ENCODE results near the gene AURKAIP1. TPM values are rescaled to one million over a fixed set of nuclear protein-coding genes. Genes with fewer than 3 reads are reported as not detected.

AURKAIP1 gene
- total and polyA plus RNA-seq, 2 of the 13 experiments (the other 11 are each of a cell fraction or from before 2014, with no cell fraction given): 69.5 to 175 TPM

- TF ChIP-seq ZNF800 (CRISPR knock-in tag; IDR thresholded peaks at IDR 0.05): no peak
These were observed 23.0 kb upstream of the AURKAIP1 start (continued) for GRCh38 chr1:1397839-1398523.

- CTCF ChIA-PET (ENCODE audit: low intra/inter-chr PET ratio, low total read pairs): no interaction called here
- Histone ChIP-seq H2AFZ (ENCODE audit: low read length) (no peak overlapping the region), H3K4me2 (ENCODE audit: low read depth, low read length) (no peak overlapping the region), H3K27me3 (ENCODE audit: control insufficient read depth in 1 of 2, insufficient read depth in 2 of 2, low read length in 2 of 2) (no peaks in the 10 kb centered on the region), H3K36me3 (replicated peaks in 1 of 2; ENCODE audit: control insufficient read depth in 1 of 2, insufficient read depth in 2 of 2, low read length in 2 of 2) (peaks cover 28 to 67% of the 10 kb centered on the region in 2 experiments), H4K20me1 (ENCODE audit: insufficient read depth, low read length) (peaks cover 3% of the 10 kb centered on the region; the same call in 1 of the 2 replicates), H3K4me1 (ENCODE audit: insufficient read depth, low read length) (peaks cover 17% of the 10 kb centered on the region), H3K27ac (ENCODE audit: extremely low read length, insufficient read depth, low read length) (no peak overlapping the region), H3K79me2 (ENCODE audit: insufficient read depth, low read length) (peaks cover 44% of the 10 kb centered on the region), H3K9me3 (ENCODE audit: low read length) (no peaks in the 10 kb centered on the region), H3K4me3 (replicated peaks in 1 of 3; ENCODE audit: insufficient read depth in 1 of 3, low read depth in 2 of 3, low read length in 3 of 3) (no peak overlapping the region), H3K9ac (ENCODE audit: insufficient read depth, low read depth, low read length) (no peak overlapping the region)
- in situ Hi-C loops (cut with HindIII; ENCODE audit: extremely low pct_ligation_motif_present, low pct_unique_long_range_greater_than_20kb) (no loop called here), intact Hi-C loops (cut with micrococcal nuclease; ENCODE audit: unreplicated experiment) (no loop called here)
- TF ChIP-seq CCDC6 (CRISPR knock-in tag; IDR thresholded peaks at IDR 0.05): no peak
- TF ChIP-seq RBFOX2 (IDR thresholded peaks at IDR 0.05; ENCODE audit: low read depth, low read length): 0 out of 2 replicates have a peak, but pooled peaks have one; percentile 45
- WGBS (ENCODE audit: low lambda C conversion rate): 96% methylated on average over 11 of the region's 11 CpGs
- ATAC-seq (no peak), FAIRE-seq (no peak), DNase-seq (ENCODE audit: low spot score) (no peak)
- POLR2A ChIA-PET: interaction anchor here (0.7 to 2.1 kb wide), 3 partner anchors 8 to 13 kb away, joined by 3 to 4 read pairs (median 3); no protein-coding TSS in a partner anchor
- BruUV-seq (replicated peaks): no TSS peak
These were observed 20.2 kb upstream of the AURKAIP1 start for GRCh38 chr1:1395166-1395565.

GRCh38 chr1:1394116-1394515, 19.1 kb upstream of the AURKAIP1 start:
- ChIA-PET POLR2A (no interaction called here), CTCF (ENCODE audit: low intra/inter-chr PET ratio, low total read pairs) (no interaction called here)
- WGBS (ENCODE audit: low lambda C conversion rate): over 99% methylated on average over 7 of the region's 7 CpGs
- Histone ChIP-seq H3K27ac (ENCODE audit: extremely low read length, insufficient read depth, low read length) (no peak overlapping the region), H3K4me1 (ENCODE audit: insufficient read depth, low read length) (peaks cover 16% of the 10 kb centered on the region), H3K36me3 (replicated peaks in 1 of 2; ENCODE audit: control insufficient read depth in 1 of 2, insufficient read depth in 2 of 2, low read length in 2 of 2) (peaks cover 34 to 78% of the 10 kb centered on the region in 2 experiments), H3K79me2 (ENCODE audit: insufficient read depth, low read length) (peaks cover 36% of the 10 kb centered on the region), H2AFZ (ENCODE audit: low read length) (no peak overlapping the region), H3K27me3 (ENCODE audit: control insufficient read depth in 1 of 2, insufficient read depth in 2 of 2, low read length in 2 of 2) (no peaks in the 10 kb centered on the region), H3K4me3 (replicated peaks in 1 of 3; ENCODE audit: insufficient read depth in 1 of 3, low read depth in 2 of 3, low read length in 3 of 3) (no peak overlapping the region), H3K4me2 (ENCODE audit: low read depth, low read length) (no peak overlapping the region), H3K9ac (ENCODE audit: insufficient read depth, low read depth, low read length) (no peak overlapping the region), H4K20me1 (ENCODE audit: insufficient read depth, low read length) (peaks cover 3% of the 10 kb centered on the region; the same call in 1 of the 2 replicates), H3K9me3 (ENCODE audit: low read length) (no peaks in the 10 kb centered on the region)
- DNase-seq (ENCODE audit: low spot score) (no peak), ATAC-seq (no peak), FAIRE-seq (no peak)
- intact Hi-C loops (cut with micrococcal nuclease; ENCODE audit: unreplicated experiment) (no loop called here), in situ Hi-C loops (cut with HindIII; ENCODE audit: extremely low pct_ligation_motif_present, low pct_unique_long_range_greater_than_20kb) (no loop called here)
- no TSS peak for BruUV-seq (replicated peaks)
- TF ChIP-seq POGZ (CRISPR knock-in tag; IDR thresholded peaks at IDR 0.05) (no peak), MED8 (CRISPR knock-in tag; IDR thresholded peaks at IDR 0.05; ENCODE audit: insufficient replicate concordance) (no peak), DMAP1 (CRISPR knock-in tag; IDR thresholded peaks at IDR 0.05) (no peak), ZBTB1 (CRISPR knock-in tag; IDR thresholded peaks at IDR 0.05; ENCODE audit: borderline replicate concordance) (no peak), MIER3 (CRISPR knock-in tag; IDR thresholded peaks at IDR 0.05; ENCODE audit: borderline replicate concordance) (no peak), TFDP2 (CRISPR knock-in tag; IDR thresholded peaks at IDR 0.05) (no peak), ZNF230 (CRISPR knock-in tag; IDR thresholded peaks at IDR 0.05) (no peak), PRDM4 (CRISPR knock-in tag; IDR thresholded peaks at IDR 0.05; ENCODE audit: borderline replicate concordance) (no peak)
